HepG2 (cell line): ENCODE measurements around the gene CCNB1IP1. TPM values are rescaled to one million over a fixed set of nuclear protein-coding genes. Genes with fewer than 3 reads are reported as not detected.

Experiments
- CTCF ChIP-seq: sonication (generic); formaldehyde crosslinking; IDR thresholded peaks from 2 replicates; pipeline ENCODE4 v1.5.0; 2020; ENCODE audit warnings: mild to moderate bottlenecking, missing genetic modification reagents, moderate library complexity
- EP300 ChIP-seq, 3 experiments: sonication (generic) in 1 of 3; formaldehyde crosslinking in 1 of 3; IDR thresholded peaks; 2 replicates each; pipeline versions ENCODE4 v1.5.1 to v1.6.1; 2011 to 2020; ENCODE audit warnings: low read depth in 2 of 3, low read length in 2 of 3, borderline replicate concordance in 1 of 3, improper control_type of control experiment in 1 of 3, mild to moderate bottlenecking in 1 of 3, missing genetic modification reagents in 1 of 3, moderate library complexity in 1 of 3
- GATAD2A ChIP-seq: IDR thresholded peaks from 2 replicates; pipeline ENCODE4 v1.6.1; 2016
- HMGXB4 ChIP-seq, 2 experiments: sonication (generic) in 1 of 2; formaldehyde crosslinking in 1 of 2; IDR thresholded peaks; 2 replicates each; pipeline versions ENCODE4 v1.4.0 to v1.6.1; 2018 to 2020; ENCODE audit warnings: missing genetic modification reagents in 2 of 2, borderline replicate concordance in 1 of 2, low read depth in 1 of 2, mild to moderate bottlenecking in 1 of 2, missing biosample characterization in 1 of 2
- HOXA5 ChIP-seq: sonication (generic); formaldehyde crosslinking; IDR thresholded peaks from 2 replicates; pipeline ENCODE4 v1.4.0; 2020; ENCODE audit warnings: missing genetic modification reagents
- JARID2 ChIP-seq: sonication (generic); formaldehyde crosslinking; IDR thresholded peaks from 2 replicates; pipeline ENCODE4 v1.8.1; 2023; ENCODE audit warnings: missing genetic modification reagents, inconsistent platforms; ENCODE audit not compliant: insufficient replicate concordance
- MLXIP ChIP-seq: sonication (generic); formaldehyde crosslinking; IDR thresholded peaks from 2 replicates; pipeline ENCODE4 v1.9.0; 2021; ENCODE audit warnings: missing genetic modification reagents, borderline replicate concordance
- ZNF407 ChIP-seq: sonication (generic); formaldehyde crosslinking; IDR thresholded peaks from one replicate; pipeline ENCODE4 v1.5.1; 2020; ENCODE audit warnings: mild to moderate bottlenecking, missing genetic modification reagents; ENCODE audit errors: not compliant biosample characterization
- ZNF441 ChIP-seq: sonication (generic); formaldehyde crosslinking; IDR thresholded peaks from 2 replicates; pipeline ENCODE4 v1.7.0; 2021; ENCODE audit warnings: missing genetic modification reagents, borderline replicate concordance
- ZNF775 ChIP-seq: sonication (generic); formaldehyde crosslinking; IDR thresholded peaks from 2 replicates; pipeline ENCODE4 v1.4.0; 2020; ENCODE audit warnings: missing genetic modification reagents, mild to moderate bottlenecking, moderate library complexity, borderline replicate concordance
- polyA plus RNA-seq, 8 experiments: library from polyadenylated mRNA; depleted of rRNA in 3 of 8; stranded (reverse) in 7 of 8; unstranded in 1 of 8; fragments of >200 nt; fragmentation: Illumina TruSeq in 4 of 8; extraction: Trizol in 4 of 8; gene quantifications; 2 replicates each; pipeline versions ENCODE4 v1.2.1 to v1.2.3, GENCODE V29; 2011 to 2016; ENCODE audit warnings: low read depth in 4 of 8, missing spikeins in 1 of 8, mixed read lengths in 1 of 8; ENCODE audit not compliant: insufficient read depth in 1 of 8
- total RNA-seq, 5 experiments: library from RNA; depleted of rRNA; stranded (reverse); fragments of >200 nt; fragmentation: Illumina TruSeq; extraction: Trizol; gene quantifications; 2 replicates each; pipeline ENCODE4 v1.2.3, GENCODE V29; 2016; ENCODE audit warnings: low read depth in 1 of 5

The CCNB1IP1 gene
- total and polyA plus RNA-seq, 2 of the 13 experiments (the other 11 are each of a cell fraction or from before 2014, with no cell fraction given), result 98.3 to 125 TPM

- no peak for TF ChIP-seq MLXIP (CRISPR knock-in tag)
- TF ChIP-seq ZNF407 (CRISPR knock-in tag), result no peak
- no peak for TF ChIP-seq JARID2 (CRISPR knock-in tag)
- TF ChIP-seq ZNF775, result no peak
- peak; percentile 64; the same call in 1 of the 2 replicates for TF ChIP-seq HOXA5 (CRISPR knock-in tag)
- peak in 1 of 2 experiments; percentile 34; a peak in 1 of 4 replicates for TF ChIP-seq EP300 (IDR thresholded peaks at IDR 0.05; ENCODE audit: low read depth in 2 of 2, low read length in 2 of 2)
- no peak for TF ChIP-seq EP300 (CRISPR knock-in tag; IDR thresholded peaks at IDR 0.05; ENCODE audit: borderline replicate concordance)
- TF ChIP-seq GATAD2A (CRISPR knock-in tag), result peak; percentile 67
- peak; percentile 97 for TF ChIP-seq HMGXB4 (CRISPR knock-in tag; IDR thresholded peaks at IDR 0.05; ENCODE audit: borderline replicate concordance in 1 of 2, low read depth in 1 of 2)
- TF ChIP-seq CTCF (CRISPR knock-in tag), result peak; percentile 95
- TF ChIP-seq ZNF441 (CRISPR knock-in tag), result peak; percentile 47; the same call in 1 of the 2 replicates
These were observed 27.6 kb downstream of the CCNB1IP1 start, which contains the start of gene TTC5 (continued) for GRCh38 chr14:20305265-20306078.
